HCT116 (cell line): ENCODE data around the gene KRT12. TPM values are rescaled to one million over a fixed set of nuclear protein-coding genes. Genes with fewer than 3 reads are reported as not detected.

Experiments
- ATAC-seq: fragments of 200-7000 bp; cut with Tn5 transposase; 2 replicates; pipeline ENCODE4 v1.9.1; 2020; ENCODE audit warnings: mild to moderate bottlenecking, moderate library complexity
- BruUV-seq: library from RNA; stranded (reverse); fragments of 400-500 nt; replicated peaks from 2 replicates; lab custom pipeline; 2021; lab: Mats Ljungman, UMichigan
- CTCF ChIA-PET: fragments of 300-600 bp; sonication (Branson Sonifier 250); formaldehyde crosslinking; loops from one replicate; lab custom pipeline; 2021; ENCODE audit warnings: antibody characterized with exemption; lab: Charles Lee
- POLR2A ChIA-PET: fragments of 300-600, 350-600 bp; sonication (Branson Sonifier 250); formaldehyde crosslinking; loops from one replicate; lab custom pipeline; 2021; ENCODE audit warnings: antibody characterized with exemption; lab: Charles Lee
- RAD21 ChIA-PET, 2 experiments: fragments of 300-600 bp; sonication (Branson Sonifier 250); formaldehyde crosslinking; loops; one replicate each; lab custom pipeline; 2023; ENCODE audit warnings: low total read pairs in 2 of 2; ENCODE audit not compliant: uncharacterized antibody in 2 of 2, unreplicated experiment in 2 of 2, low non-redundant PET in 1 of 2; lab: Charles Lee
- DNase-seq: peaks from one replicate; pipeline ENCODE4 v3.0.0-alpha.2; 2010; ENCODE audit warnings: low read depth, low spot score
- H2AFZ ChIP-seq: fragments of 200-600 bp; shearing (Covaris generic), sonication (generic); 2 replicates; pipeline ENCODE4 v1.6.1; 2017; ENCODE audit warnings: low read depth, mixed run types, mixed read lengths, antibody characterized with exemption, low read length; ENCODE audit not compliant: poor library complexity, severe bottlenecking
- H3K27ac ChIP-seq: 2 replicates; pipeline ENCODE4 v1.5.1; 2012; ENCODE audit warnings: low read depth, low read length
- H3K27me3 ChIP-seq: fragments of 200-600 bp; sonication (generic); 2 replicates; pipeline ENCODE4 v1.6.1; 2016; ENCODE audit warnings: mixed run types, low read length, mixed read lengths; ENCODE audit not compliant: insufficient read depth
- H3K36me3 ChIP-seq, 2 experiments: fragments of 200-500 bp in 1 of 2; fragments of 200-600 bp in 1 of 2; sonication (Bioruptor generic) in 1 of 2; sonication (generic) in 1 of 2; 2 replicates each; pipeline versions ENCODE4 v1.5.1 to v1.6.1; 2014 to 2016; ENCODE audit warnings: low read length in 2 of 2, inconsistent platforms in 1 of 2, mixed read lengths in 1 of 2, mixed run types in 1 of 2; ENCODE audit not compliant: insufficient read depth in 2 of 2, control insufficient read depth in 1 of 2
- H3K4me1 ChIP-seq, 2 experiments: fragments of 200-600 bp in 1 of 2; sonication (generic) in 1 of 2; 2 replicates each; pipeline versions ENCODE4 v1.5.1 to v1.6.1; 2012 to 2017; ENCODE audit warnings: low read length in 2 of 2, inconsistent platforms in 1 of 2, mild to moderate bottlenecking in 1 of 2, mixed read lengths in 1 of 2, mixed run types in 1 of 2, moderate library complexity in 1 of 2; ENCODE audit not compliant: insufficient read depth in 2 of 2, control insufficient read depth in 1 of 2
- H3K4me2 ChIP-seq: fragments of 200-600 bp; sonication (generic); 2 replicates; pipeline ENCODE4 v1.6.1; 2017; ENCODE audit warnings: mixed run types, low read length, mixed read lengths
- H3K4me3 ChIP-seq, 2 experiments: fragments of 200-600 bp in 1 of 2; sonication (generic) in 1 of 2; replicated peaks in 1 of 2; 2 replicates each; pipeline ENCODE4 v1.5.1; 2011 to 2016; ENCODE audit warnings: low read length in 2 of 2, control low read depth in 1 of 2, low read depth in 1 of 2, mild to moderate bottlenecking in 1 of 2, mixed read lengths in 1 of 2, mixed run types in 1 of 2
- H3K79me2 ChIP-seq: fragments of 200-600 bp; sonication (generic); 2 replicates; pipeline ENCODE4 v1.6.1; 2017; ENCODE audit warnings: mild to moderate bottlenecking, mixed run types, low read length, moderate library complexity, mixed read lengths; ENCODE audit not compliant: insufficient read depth
- H3K9ac ChIP-seq: fragments of 200-600 bp; sonication (generic); 2 replicates; pipeline ENCODE4 v1.6.1; 2016; ENCODE audit warnings: low read length, mixed read lengths
- H3K9me2 ChIP-seq: fragments of 200-600 bp; sonication (generic), shearing (Covaris generic); 2 replicates; pipeline ENCODE4 v1.6.1; 2017; ENCODE audit warnings: mixed run types, mild to moderate bottlenecking, moderate library complexity; ENCODE audit not compliant: insufficient read depth
- H3K9me3 ChIP-seq, 2 experiments: fragments of 200-500 bp in 1 of 2; fragments of 200-600 bp in 1 of 2; sonication (Bioruptor generic) in 1 of 2; sonication (generic) in 1 of 2; 2 replicates each; pipeline ENCODE4 v1.6.1; 2014 to 2017; ENCODE audit warnings: low read length in 2 of 2, mixed read lengths in 2 of 2, inconsistent platforms in 1 of 2, low read depth in 1 of 2, mild to moderate bottlenecking in 1 of 2, mixed run types in 1 of 2, moderate library complexity in 1 of 2; ENCODE audit not compliant: control insufficient read depth in 1 of 2, insufficient read depth in 1 of 2
- H4K20me1 ChIP-seq: fragments of 200-600 bp; sonication (generic), shearing (Covaris generic); 2 replicates; pipeline ENCODE4 v1.6.1; 2017; ENCODE audit warnings: mixed run types, mild to moderate bottlenecking, moderate library complexity; ENCODE audit not compliant: insufficient read depth
- CTCF ChIP-seq, 3 experiments: fragments of 200-600 bp in 1 of 3; sonication (generic) in 1 of 3; IDR thresholded peaks in 2 of 3; conservative IDR thresholded peaks in 1 of 3; 2 replicates each; pipeline ENCODE4 v1.5.1; 2012 to 2017; ENCODE audit warnings: low read depth in 2 of 3, low read length in 2 of 3, antibody characterized with exemption in 1 of 3, borderline replicate concordance in 1 of 3, control low read depth in 1 of 3, mild to moderate bottlenecking in 1 of 3, mixed read lengths in 1 of 3, mixed run types in 1 of 3, moderate library complexity in 1 of 3; ENCODE audit not compliant: insufficient read depth in 1 of 3
- EGR1 ChIP-seq: IDR thresholded peaks from 2 replicates; pipeline ENCODE4 v1.6.1; 2012; ENCODE audit warnings: low read depth
- ELF1 ChIP-seq: IDR thresholded peaks from 2 replicates; pipeline ENCODE4 v1.6.1; 2012; ENCODE audit warnings: low read depth, borderline replicate concordance
- FOSL1 ChIP-seq: IDR thresholded peaks from 2 replicates; pipeline ENCODE4 v1.6.1; 2012; ENCODE audit warnings: low read depth
- MAX ChIP-seq: IDR thresholded peaks from 2 replicates; pipeline ENCODE4 v1.6.1; 2012
- POLR2AphosphoS5 ChIP-seq: IDR thresholded peaks from 2 replicates; pipeline ENCODE4 v1.6.1; 2011; ENCODE audit warnings: mild to moderate bottlenecking, low read depth, low read length, moderate library complexity
- REST ChIP-seq: IDR thresholded peaks from 2 replicates; pipeline ENCODE4 v1.6.1; 2012; ENCODE audit warnings: low read depth
- TCF7L2 ChIP-seq: IDR thresholded peaks from 2 replicates; pipeline ENCODE4 v1.7.0; 2011; ENCODE audit warnings: borderline replicate concordance, inconsistent platforms; ENCODE audit not compliant: insufficient read depth, insufficient read length; ENCODE audit errors: extremely low read depth
- ZBTB33 ChIP-seq: IDR thresholded peaks from 2 replicates; pipeline ENCODE4 v1.6.1; 2011; ENCODE audit warnings: mild to moderate bottlenecking, low read length, moderate library complexity; ENCODE audit not compliant: insufficient replicate concordance; ENCODE audit errors: extremely low read depth
- ZNF274 ChIP-seq: fragments of 200-500 bp; sonication (Bioruptor generic); IDR thresholded peaks from 2 replicates; pipeline ENCODE4 v1.6.1; 2014; ENCODE audit warnings: mild to moderate bottlenecking, low read depth, low read length, inconsistent platforms
- intact Hi-C: fragments of 100-400 bp; cut with micrococcal nuclease; formaldehyde crosslinking; loops from 2 replicates; pipeline ENCODE4 v1.10.0; 2022
- total RNA-seq: library from RNA; stranded (reverse); gene quantifications from one replicate; pipeline ENCODE4 v1.2.1, GENCODE V29; 2021; ENCODE audit not compliant: unreplicated experiment

KRT12 gene
- total RNA-seq, 1 experiment from 2014 or later = not detected

- peaks cover 8 to 10% of the 10 kb centered on the region in 2 experiments; a peak in 2 of 4 replicates for H3K36me3 ChIP-seq
- peak overlapping the region; percentile 85 for H3K4me2 ChIP-seq
- peak overlapping the region; percentile 69 to 88 for H3K4me3 ChIP-seq
- H4K20me1 ChIP-seq = no peaks in the 10 kb centered on the region
- no peaks in the 10 kb centered on the region for H3K9me3 ChIP-seq
- peak; percentile 89 for ATAC-seq
- peaks cover 8 to 19% of the 10 kb centered on the region in 2 experiments for H3K4me1 ChIP-seq
- no peak overlapping the region for H2AFZ ChIP-seq
- H3K27ac ChIP-seq = peak overlapping the region; percentile 93
- TF ChIP-seq ELF1 (peak; percentile 48; the same call in 1 of the 2 replicates), EGR1 (peak; percentile 24; the same call in 1 of the 2 replicates), POLR2AphosphoS5 (peak; percentile 64), CTCF (IDR thresholded peaks at IDR 0.05 in 2 of 3, conservative IDR thresholded peaks at IDR 0.05 in 1 of 3; ENCODE audit: borderline replicate concordance in 1 of 3, insufficient read depth in 1 of 3, low read depth in 2 of 3, low read length in 2 of 3) (no peak), ZNF274 (no peak), MAX (peak; percentile 31; the same call in 1 of the 2 replicates), ZBTB33 (no peak), FOSL1 (no peak), TCF7L2 (no peak), REST (no peak)
- TF ChIP-seq, all 23 proteins: peak for 4
- ChIA-PET POLR2A (interaction anchor here (0.7 to 1.6 kb wide), 5 partner anchors 11 to 870 kb away, joined by 3 to 6 read pairs (median 3); partner anchors contain the start of gene EIF1), CTCF (interaction anchor here (0.7 to 2.1 kb wide), 6 partner anchors 54 to 847 kb away, joined by 3 to 9 read pairs (median 5); no protein-coding TSS in a partner anchor), RAD21 (no interaction called here)
- H3K9me2 ChIP-seq = no peaks in the 10 kb centered on the region
- peak overlapping the region; percentile 86 for H3K9ac ChIP-seq
- H3K79me2 ChIP-seq = peaks cover 60% of the 10 kb centered on the region
- intact Hi-C loops = loop anchor here (5.0 kb wide), 1 partner anchor 83 kb away; no protein-coding TSS in a partner anchor
- no peaks in the 10 kb centered on the region for H3K27me3 ChIP-seq
- no TSS peak for BruUV-seq
- peak; percentile 53 for DNase-seq
Measured at GRCh38 chr17:40818733-40819527, 48.1 kb downstream of the KRT12 start.
